SK-N-SH treated with all-trans-retinoic acid at 6 μM for 48 hours (cell line): ENCODE measurements around the gene C4BPB.

Source experiments
- ATAC-seq: fragments of 200-7000 bp; cut with Tn5 transposase; 3 replicates; pipeline ENCODE4 v1.9.1; 2020; ENCODE audit warnings: mild to moderate bottlenecking, moderate library complexity
- ARNTL ChIP-seq: fragments of 450-650 bp; formaldehyde crosslinking; IDR thresholded peaks from 2 replicates; pipeline ENCODE4 v1.5.0; 2020; ENCODE audit warnings: low read depth, mild to moderate bottlenecking, moderate library complexity, borderline replicate concordance
- BACH2 ChIP-seq: fragments of 250-450 bp; sonication (Bioruptor Pico); IDR thresholded peaks from 2 replicates; pipeline ENCODE4 v1.9.0; 2021; ENCODE audit warnings: mild to moderate bottlenecking, borderline replicate concordance
- CSDC2 ChIP-seq: fragments of 250-450 bp; sonication (Bioruptor Pico); IDR thresholded peaks from 2 replicates; pipeline ENCODE4 v1.5.0; 2020; ENCODE audit warnings: mild to moderate bottlenecking, moderate library complexity
- CSRNP3 ChIP-seq: fragments of 250-450 bp; sonication (Bioruptor Pico); IDR thresholded peaks from 2 replicates; pipeline ENCODE4 v1.5.1; 2021; ENCODE audit warnings: mild to moderate bottlenecking, moderate library complexity
- ESRRG ChIP-seq: fragments of 250-450 bp; sonication (Bioruptor Pico); IDR thresholded peaks from 2 replicates; pipeline ENCODE4 v1.6.1; 2021; ENCODE audit warnings: mild to moderate bottlenecking
- GLIS3 ChIP-seq: fragments of 250-450 bp; sonication (Bioruptor Pico); IDR thresholded peaks from 2 replicates; pipeline ENCODE4 v1.5.0; 2020; ENCODE audit warnings: mild to moderate bottlenecking, moderate library complexity
- ISL1 ChIP-seq: fragments of 250-450 bp; sonication (Bioruptor Pico); IDR thresholded peaks from 2 replicates; pipeline ENCODE4 v2.1.2; 2022; ENCODE audit warnings: mild to moderate bottlenecking, moderate library complexity
- PATZ1 ChIP-seq: fragments of 250-450 bp; sonication (Bioruptor Pico); IDR thresholded peaks from 2 replicates; pipeline ENCODE4 v1.8.0; 2020; ENCODE audit warnings: mild to moderate bottlenecking, moderate library complexity, borderline replicate concordance
- POU6F1 ChIP-seq: fragments of 250-450 bp; sonication (Bioruptor Pico); IDR thresholded peaks from 2 replicates; pipeline ENCODE4 v1.8.0; 2021; ENCODE audit warnings: low read depth, mild to moderate bottlenecking, moderate library complexity, borderline replicate concordance
- PPARA ChIP-seq: fragments of 250-450 bp; sonication (Bioruptor Pico); IDR thresholded peaks from 2 replicates; pipeline ENCODE4 v1.5.0; 2020; ENCODE audit warnings: mild to moderate bottlenecking, borderline replicate concordance
- RARB ChIP-seq: fragments of 250-450 bp; sonication (Bioruptor Pico); IDR thresholded peaks from 2 replicates; pipeline ENCODE4 v1.8.0; 2021; ENCODE audit warnings: mild to moderate bottlenecking, moderate library complexity
- SNAI2 ChIP-seq: fragments of 250-450 bp; sonication (Bioruptor Pico); IDR thresholded peaks from 2 replicates; pipeline ENCODE4 v1.5.0; 2020; ENCODE audit warnings: mild to moderate bottlenecking, moderate library complexity
- TOX ChIP-seq: fragments of 250-450 bp; sonication (Bioruptor Pico); IDR thresholded peaks from 2 replicates; pipeline ENCODE4 v1.8.0; 2021; ENCODE audit warnings: mild to moderate bottlenecking, moderate library complexity, borderline replicate concordance
- TSHZ2 ChIP-seq: fragments of 250-450 bp; sonication (Bioruptor Pico); IDR thresholded peaks from 2 replicates; pipeline ENCODE4 v1.5.0; 2020; ENCODE audit warnings: mild to moderate bottlenecking, moderate library complexity
- ZC3H10 ChIP-seq: fragments of 250-450 bp; sonication (Bioruptor Pico); IDR thresholded peaks from 2 replicates; pipeline ENCODE4 v1.5.1; 2021; ENCODE audit warnings: mild to moderate bottlenecking, moderate library complexity
- ZFP3 ChIP-seq: fragments of 250-450 bp; sonication (Bioruptor Pico); IDR thresholded peaks from 2 replicates; pipeline ENCODE4 v1.5.0; 2020; ENCODE audit warnings: mild to moderate bottlenecking, moderate library complexity
- ZFP30 ChIP-seq: fragments of 450-650 bp; formaldehyde crosslinking; IDR thresholded peaks from 2 replicates; pipeline ENCODE4 v1.5.0; 2022; ENCODE audit warnings: mild to moderate bottlenecking, moderate library complexity
- ZNF565 ChIP-seq: fragments of 450-650 bp; formaldehyde crosslinking; conservative IDR thresholded peaks from 2 replicates; pipeline ENCODE4 v1.5.0; 2020; ENCODE audit warnings: low read depth, mild to moderate bottlenecking, moderate library complexity
- ZNF70 ChIP-seq: fragments of 450-650 bp; formaldehyde crosslinking; IDR thresholded peaks from 2 replicates; pipeline ENCODE4 v1.5.0; 2020; ENCODE audit warnings: mild to moderate bottlenecking, moderate library complexity
- ZNF8 ChIP-seq: fragments of 450-650 bp; formaldehyde crosslinking; IDR thresholded peaks from 2 replicates; pipeline ENCODE4 v1.5.0; 2020; ENCODE audit warnings: mild to moderate bottlenecking, moderate library complexity

Gene C4BPB

GRCh38 chr1:207076181-207076955 lies 12.3 kb upstream of the C4BPB start:
- TF ChIP-seq ZNF565 (CRISPR knock-in tag) (no peak), ISL1 (CRISPR knock-in tag) (no peak)
- TF ChIP-seq, all 23 proteins: peak for 0
- ATAC-seq, result 0 out of 3 replicates have a peak, but pooled peaks have one; percentile 15

GRCh38 chr1:207077012-207077411 lies 11.6 kb upstream of the C4BPB start:
- TF ChIP-seq BACH2 (CRISPR knock-in tag) (no peak), CSRNP3 (CRISPR knock-in tag) (no peak), RARB (CRISPR knock-in tag) (no peak), ESRRG (no peak), TOX (CRISPR knock-in tag) (no peak), GLIS3 (no peak), ZNF70 (CRISPR knock-in tag) (no peak), ZFP3 (CRISPR knock-in tag) (no peak), ZFP30 (CRISPR knock-in tag) (no peak), TSHZ2 (CRISPR knock-in tag) (no peak), PATZ1 (no peak), ARNTL (CRISPR knock-in tag) (no peak), CSDC2 (CRISPR knock-in tag) (no peak)
- TF ChIP-seq, all 23 proteins: peak for 0
- ATAC-seq, result no peak

GRCh38 chr1:207077470-207078377 lies 10.9 kb upstream of the C4BPB start:
- TF ChIP-seq RARB (CRISPR knock-in tag), result no peak
- no peak for TF ChIP-seq ZNF8 (CRISPR knock-in tag)
- peak; percentile 97 for ATAC-seq

- no peak for ATAC-seq
- TF ChIP-seq PPARA (CRISPR knock-in tag) (no peak), POU6F1 (CRISPR knock-in tag) (no peak), TOX (CRISPR knock-in tag) (no peak), TSHZ2 (CRISPR knock-in tag) (no peak), SNAI2 (no peak), ZC3H10 (CRISPR knock-in tag) (no peak), CSRNP3 (CRISPR knock-in tag) (no peak), ARNTL (CRISPR knock-in tag) (no peak), GLIS3 (no peak), ZFP30 (CRISPR knock-in tag) (no peak), CSDC2 (CRISPR knock-in tag) (no peak), RARB (CRISPR knock-in tag) (no peak), ZNF70 (CRISPR knock-in tag) (no peak)
Measured at GRCh38 chr1:207078578-207079132, 10.0 kb upstream of the C4BPB start.
